ENCODE measurements around the gene ANKS1B.

GRCh38 chr12:99261256-99261655 is 723.5 kb downstream of the ANKS1B start:
- no peak for TF ChIP-seq YY1 (IDR thresholded peaks at IDR 0.05; ENCODE audit: insufficient read depth, insufficient read length)
- TF ChIP-seq ZNF274 (IDR thresholded peaks at IDR 0.05; ENCODE audit: low read depth, low read length): no peak
